LHCN-M2 (cell line): ENCODE measurements around the gene DCLRE1C. TPM values are rescaled to one million over a fixed set of nuclear protein-coding genes. Genes with fewer than 3 reads are reported as not detected.
"Not testable (repeated sequence)": the region's sequence is repeated elsewhere in the genome, so short reads cannot be mapped to it uniquely, and the experiment has no call there.

Source experiments
- DNase-seq: peaks from one replicate; pipeline ENCODE4 v3.0.0-alpha.2; 2012; ENCODE audit warnings: low read depth
- total RNA-seq: library from RNA; depleted of rRNA; stranded (reverse); fragments of >200 nt; gene quantifications from 2 replicates; pipeline ENCODE4 v1.2.3, GENCODE V29; 2014

DCLRE1C gene
- total RNA-seq, 1 experiment from 2014 or later: 11.5 TPM

DNA sequence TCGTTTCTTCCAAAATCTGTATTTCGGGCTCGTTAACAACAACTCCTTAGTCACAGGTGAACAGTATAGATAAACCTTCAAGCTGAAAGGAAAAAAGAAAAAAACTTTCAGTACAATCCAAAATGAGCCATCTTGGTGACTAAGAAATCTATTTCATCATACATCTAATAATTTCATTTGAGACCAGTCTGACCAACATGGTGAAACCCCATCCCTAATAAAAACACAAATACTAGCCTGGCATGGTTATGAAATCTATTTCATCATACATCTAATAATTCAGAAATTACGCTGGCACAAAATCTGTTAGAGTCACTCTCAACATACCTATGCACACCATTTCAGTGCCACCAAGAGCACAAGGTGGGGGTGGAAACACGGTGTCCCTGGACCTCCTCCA is 8.8 kb downstream of the DCLRE1C start:
- peak; percentile 37 for DNase-seq

DNA sequence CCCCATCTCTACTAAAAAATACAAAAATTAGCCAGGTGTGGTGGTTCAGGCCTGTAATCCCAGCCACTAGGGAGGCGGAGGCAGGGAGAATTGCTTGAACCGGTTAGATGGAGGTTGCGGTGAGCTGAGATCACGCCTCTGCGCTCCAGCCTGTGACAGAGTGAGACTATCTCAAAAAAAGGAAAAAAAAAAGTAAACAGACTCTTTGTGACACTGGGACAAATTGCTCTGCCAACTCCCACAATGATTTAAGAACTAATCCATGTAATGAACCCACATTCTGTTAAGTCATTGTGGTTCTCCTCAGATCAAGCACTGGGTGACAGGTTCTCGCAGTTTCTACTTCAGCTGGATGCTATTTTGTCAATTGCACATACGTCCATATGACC is 11.0 kb downstream of the DCLRE1C start:
- DNase-seq: not testable (repeated sequence)

DNA sequence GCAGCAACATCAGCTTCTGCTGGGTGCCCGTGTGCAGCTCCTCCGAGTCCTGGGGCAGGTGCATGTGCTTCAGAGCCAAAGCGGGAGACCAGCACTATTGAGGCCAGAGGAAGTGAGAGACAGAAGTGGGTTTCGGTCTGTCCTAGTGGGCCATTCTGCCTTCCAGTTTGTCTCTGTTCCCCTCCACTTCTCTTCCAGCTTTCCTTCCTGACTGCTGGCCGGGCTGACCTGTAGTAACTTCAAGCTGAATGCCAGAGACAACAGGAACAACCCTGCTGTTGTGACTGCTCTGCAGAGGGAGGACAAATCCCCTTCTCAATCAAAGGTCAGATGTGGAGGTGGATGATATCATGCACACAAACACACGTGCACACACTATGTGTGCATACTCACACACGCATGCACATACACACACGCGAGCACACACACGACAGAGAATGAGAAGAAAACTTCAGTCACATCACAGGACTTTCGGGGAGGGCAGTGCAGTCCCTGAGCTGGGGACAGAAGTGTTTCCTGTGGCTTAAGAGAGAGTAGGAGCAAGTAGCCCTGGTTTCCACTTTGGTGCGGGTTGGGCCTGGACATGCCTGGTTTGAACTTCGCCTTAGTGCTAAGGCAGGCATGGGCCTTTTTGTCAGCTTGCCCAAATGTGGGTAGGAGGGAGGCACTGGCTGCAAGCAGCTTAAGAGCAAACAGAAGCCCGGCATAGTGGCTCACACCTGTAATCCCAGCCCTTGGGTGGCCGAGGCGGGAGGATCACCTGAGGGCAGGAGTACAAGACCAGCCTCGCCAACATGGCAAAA is 11.5 kb downstream of the DCLRE1C start:
- DNase-seq: not testable (repeated sequence)

DNA sequence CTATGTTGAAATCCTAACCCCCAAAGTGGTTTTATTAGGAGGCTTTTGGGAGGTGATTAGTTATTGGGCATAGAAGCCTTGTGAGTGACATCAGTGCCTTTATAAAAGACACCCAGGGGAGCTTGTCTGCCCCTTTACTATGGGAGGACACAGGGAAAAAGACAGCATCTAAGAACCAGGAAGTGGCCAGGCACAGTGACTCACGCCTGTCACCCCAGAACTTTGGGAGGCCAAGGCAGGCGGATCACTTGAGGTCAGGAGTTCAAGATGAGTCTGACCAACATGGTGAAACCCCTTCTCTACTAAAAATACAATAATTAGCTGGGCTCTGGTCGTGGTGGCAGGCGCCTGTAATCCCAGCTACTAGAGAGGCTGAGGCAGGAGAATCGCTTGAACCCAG is 14.9 kb downstream of the DCLRE1C start:
- peak; percentile 64 for DNase-seq

DNA sequence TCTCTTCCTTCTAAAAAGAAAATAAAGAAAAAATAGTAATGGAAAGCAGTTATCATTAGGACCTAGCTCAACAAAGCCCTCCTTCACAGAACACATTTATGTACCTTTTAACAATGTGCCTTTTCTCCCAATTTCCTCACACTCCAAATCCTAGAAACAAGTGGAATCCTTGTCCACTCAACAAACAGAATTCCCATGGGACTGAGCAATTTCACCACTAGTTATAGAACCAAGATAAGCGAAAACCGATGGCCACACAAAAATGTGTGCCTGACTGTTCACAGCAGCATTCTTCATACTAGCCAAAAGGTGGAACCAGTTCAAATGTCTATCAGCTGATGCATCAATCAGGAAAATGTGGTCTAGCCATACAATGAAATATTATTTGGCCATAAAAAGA is 17.3 kb downstream of the DCLRE1C start:
- no peak for DNase-seq

DNA sequence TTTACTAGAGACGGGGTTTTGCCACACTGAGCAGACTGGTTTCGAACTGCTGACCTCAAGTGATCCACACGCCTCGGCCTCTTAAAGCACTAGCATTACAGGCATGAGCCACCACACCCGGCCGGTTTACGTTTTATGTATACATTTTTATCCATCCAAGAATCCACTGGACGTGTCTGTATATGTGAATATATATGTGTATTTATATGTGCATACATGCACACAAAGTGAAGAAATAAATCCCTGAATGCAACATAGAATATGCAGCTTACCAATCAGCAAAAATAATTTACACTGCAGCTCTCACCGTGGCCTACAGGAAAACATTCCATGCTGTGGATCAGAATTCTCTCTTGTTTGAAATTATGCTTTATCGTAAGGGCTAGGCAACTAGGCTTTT is 23.3 kb downstream of the DCLRE1C start:
- no peak for DNase-seq

DNA sequence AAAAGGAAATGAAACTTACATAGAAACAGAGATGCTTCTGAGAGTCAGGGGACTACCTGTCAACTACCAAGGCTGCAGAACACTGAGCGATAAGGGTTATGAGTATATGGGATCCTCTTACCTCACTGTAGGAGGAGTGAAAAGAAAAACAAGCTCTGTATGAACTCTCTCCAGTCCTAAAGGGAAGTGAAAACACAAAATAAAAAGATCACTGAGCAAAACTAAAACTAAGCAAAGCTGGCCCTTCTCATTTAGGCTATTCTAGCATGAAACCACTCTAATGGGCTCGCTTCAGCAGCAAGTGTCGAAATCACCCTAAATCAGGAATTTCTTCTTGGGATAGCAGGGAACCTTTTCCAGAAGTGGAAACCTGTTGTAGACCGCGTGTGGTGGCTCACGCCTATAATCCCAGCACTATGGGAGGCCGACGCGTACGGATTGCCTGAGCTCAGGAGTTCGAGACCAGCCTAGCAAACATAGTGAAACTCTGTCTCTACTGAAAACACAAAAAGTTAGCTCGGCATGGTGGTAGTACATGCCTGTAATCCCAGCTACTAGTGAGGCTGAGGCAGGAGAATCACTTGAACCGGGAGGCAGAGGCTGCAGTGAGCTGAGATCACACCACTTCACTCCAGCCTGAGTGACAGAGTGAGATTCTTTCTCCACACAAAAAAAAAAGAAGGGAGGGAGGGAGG is 27.0 kb downstream of the DCLRE1C start:
- DNase-seq: no peak

DNA sequence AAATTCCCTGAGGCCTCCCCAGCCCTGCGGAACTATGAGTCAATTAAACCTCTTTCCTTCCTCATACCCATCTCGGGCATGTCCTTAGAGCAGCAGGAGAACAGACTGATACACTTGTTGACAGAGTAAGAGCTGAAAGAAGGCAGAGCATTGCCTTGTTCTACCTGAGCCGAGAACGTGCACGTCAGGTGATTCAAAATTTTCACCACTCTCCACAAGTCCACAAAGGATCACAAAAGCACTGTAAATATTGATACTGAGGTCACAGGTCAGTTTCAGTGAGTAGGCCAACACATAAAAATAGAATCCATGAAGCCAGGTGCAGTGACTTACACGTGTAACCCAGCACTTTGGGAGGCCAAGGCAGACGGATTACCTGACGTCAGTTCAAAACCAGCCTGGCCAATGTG is 27.8 kb downstream of the DCLRE1C start:
- DNase-seq: no peak

DNA sequence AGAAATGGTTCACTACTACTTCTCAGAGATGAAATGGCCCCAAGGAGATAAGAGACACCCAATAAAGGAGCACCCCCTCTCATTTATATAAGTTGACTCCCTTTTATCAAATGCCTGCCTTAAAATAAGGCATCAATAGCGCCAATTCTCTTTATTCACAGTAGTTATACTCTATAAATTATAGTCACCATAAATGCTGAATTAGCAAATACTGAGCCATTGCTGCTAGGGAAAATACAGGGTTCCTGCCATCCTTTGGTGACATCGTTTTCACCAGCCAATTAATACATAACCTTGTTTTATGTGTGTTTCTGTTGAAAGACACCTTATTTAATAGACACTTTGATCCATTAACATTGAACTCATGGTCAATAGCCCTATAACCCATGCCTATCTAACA is 28.6 kb downstream of the DCLRE1C start:
- DNase-seq: no peak

DNA sequence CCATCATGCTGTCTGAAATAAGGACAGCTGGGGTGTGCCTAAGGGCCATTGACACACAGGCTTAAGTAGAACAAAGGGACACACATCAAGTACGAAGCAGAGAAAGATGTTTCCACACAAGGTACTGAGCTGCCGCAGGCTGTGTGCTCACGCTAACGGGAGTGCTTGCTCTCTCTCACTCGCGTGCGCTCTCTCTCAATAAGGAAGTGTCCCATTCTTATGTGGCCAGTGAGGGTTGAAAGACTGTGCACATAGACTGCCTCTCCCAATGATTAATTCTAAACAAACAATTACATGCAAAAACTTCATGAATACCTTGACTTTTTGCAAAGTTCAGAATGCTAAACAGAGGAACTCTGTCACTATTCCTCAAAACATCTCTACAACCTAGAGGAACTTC is 29.9 kb downstream of the DCLRE1C start:
- no peak for DNase-seq

DNA sequence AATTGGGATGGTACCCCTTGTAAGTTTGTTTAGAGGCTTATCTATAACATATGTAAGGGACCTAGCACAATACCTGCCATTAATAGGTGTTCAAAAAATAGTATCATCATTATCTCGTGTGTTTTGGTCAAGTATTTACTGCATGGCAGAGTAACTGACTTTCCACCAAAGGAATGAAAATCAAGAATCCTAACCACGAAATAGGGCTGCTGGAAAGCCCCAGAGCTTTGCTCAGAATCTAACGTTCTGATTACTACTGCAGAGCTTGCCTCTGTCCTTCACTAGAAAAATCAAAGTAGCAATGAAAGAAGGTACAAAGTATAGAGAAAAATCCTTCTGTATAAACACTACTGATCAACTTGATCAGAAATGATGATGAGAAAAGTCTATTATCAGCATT is 34.9 kb downstream of the DCLRE1C start:
- no peak for DNase-seq

DNA sequence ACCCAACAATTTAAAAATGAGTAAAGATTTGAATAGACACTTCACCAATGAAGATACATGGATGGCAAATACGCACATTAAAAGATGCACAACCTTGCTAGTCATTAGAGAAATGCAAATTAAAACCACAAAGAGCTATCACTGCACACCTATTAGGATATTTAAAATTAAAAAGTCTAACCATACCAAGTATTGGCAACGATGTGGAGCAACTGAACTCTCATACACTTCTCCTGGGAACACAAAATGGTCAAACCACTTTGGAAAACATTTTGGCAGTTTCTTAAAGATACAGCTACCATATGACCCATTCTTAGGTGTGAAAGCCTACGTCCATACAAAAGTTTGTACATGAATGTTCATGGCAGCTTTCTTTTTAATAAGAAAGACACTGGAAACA is 36.1 kb downstream of the DCLRE1C start:
- no peak for DNase-seq

DNA sequence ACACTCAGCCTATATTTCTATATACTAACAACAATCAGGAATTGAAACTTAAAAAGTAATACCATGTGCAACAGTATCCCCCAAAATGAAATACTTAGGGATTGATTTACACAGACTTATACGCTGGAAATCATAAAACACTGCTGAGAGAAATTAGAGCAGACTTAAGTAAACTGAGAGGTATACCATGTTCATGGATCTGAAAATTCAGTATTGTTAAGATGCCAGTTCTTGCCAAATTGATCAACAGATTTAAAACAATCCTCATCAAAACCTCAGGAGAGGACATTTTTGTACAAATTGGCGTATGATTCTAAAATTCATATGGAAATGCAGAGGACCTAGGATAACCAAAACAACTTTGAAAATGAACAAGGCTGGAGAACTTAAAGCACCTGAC is 37.3 kb downstream of the DCLRE1C start:
- no peak for DNase-seq

DNA sequence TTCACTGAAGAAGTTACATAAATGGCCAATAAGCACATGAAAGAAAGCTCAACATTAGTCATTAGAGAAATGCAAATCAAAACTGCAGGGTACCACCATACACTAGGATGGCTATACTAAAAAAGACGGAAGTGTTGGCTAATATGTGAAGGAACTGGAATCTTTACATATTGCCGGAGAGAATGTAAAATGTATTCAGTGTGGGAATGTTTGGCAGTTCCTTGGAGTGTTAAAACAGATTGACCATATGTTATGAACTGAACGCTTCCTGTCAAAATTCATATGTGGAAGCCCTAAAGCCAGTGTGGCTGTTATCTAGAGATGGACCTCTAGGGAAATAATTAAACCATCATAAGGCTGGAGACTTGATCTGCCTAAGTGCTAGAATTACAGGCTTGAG is 42.1 kb downstream of the DCLRE1C start:
- no peak for DNase-seq

DNA sequence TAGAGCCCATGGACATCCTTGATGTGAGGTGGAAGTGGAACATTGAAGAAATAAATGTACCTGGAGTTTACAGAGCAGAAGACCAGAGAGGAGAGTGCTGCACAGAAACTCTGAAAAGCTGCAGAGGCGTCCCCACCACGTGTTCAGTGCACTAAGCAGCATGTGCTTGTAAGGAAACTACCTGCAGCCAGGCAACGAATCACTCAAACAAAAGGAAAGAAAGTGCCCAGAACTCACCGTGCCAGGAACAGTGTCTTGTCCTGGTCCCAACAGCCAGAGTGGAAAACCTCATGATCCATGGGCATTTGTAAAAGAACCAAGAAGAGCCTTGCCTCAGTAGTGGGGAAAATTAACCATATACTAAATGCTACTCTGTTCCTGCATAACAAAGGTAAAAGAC is 42.9 kb downstream of the DCLRE1C start:
- DNase-seq: no peak

DNA sequence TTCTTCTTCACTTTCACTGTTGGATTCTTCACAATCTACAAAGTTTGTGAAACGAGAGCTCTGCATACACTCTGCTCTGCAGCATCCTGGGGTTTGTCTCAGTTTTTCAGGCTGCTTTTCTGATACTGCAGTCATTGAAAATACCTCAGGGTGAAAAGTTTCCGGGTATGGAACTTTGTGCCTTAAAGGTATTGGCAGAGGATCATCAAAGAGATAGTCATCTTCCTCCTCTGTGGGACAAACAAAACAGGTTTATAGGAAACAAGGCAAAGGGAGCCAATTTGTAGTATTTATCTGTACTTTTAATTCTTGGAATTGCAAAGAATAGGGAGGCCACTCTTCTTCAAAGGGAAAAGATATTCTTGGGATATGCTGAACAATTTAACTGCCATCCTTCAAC is 44.8 kb downstream of the DCLRE1C start:
- no peak for DNase-seq

DNA sequence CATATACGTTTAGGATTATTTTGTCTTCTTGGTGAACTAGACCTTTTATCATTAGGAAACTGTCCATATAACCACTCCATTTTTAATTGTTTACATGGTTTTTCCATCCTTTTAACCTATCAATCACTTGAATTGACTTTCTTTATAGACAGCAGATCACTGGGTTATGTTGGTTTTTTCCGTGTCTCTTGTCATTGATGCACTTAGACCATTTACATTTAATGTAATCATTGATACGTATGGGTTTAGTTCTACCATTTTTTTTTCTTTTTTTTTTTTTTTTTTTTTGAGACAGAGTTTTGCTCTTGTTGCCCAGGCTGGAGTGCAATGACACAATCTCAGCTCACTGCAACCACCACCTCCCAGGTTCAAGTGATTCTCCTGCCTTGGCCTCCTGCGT is 46.3 kb downstream of the DCLRE1C start:
- not testable (repeated sequence) for DNase-seq

DNA sequence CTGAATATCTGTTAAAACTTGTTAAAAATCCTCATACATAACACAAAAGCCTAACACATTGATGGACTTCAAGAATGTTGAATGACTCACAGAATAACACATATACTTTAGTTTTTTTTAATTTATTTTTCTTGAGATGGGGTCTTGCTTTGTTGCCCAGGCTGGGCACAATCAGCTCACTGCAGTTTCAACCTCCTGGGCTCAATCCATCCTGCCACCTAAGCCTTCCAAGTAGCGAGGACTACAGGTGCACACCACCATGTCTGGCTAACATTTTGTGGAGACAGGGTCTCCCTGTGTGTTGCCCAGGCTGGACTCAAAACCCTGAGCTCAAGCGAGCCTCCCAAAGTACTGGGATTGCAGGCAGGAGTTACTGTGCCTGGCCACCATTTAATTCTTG is 47.1 kb downstream of the DCLRE1C start:
- no peak for DNase-seq

DNA sequence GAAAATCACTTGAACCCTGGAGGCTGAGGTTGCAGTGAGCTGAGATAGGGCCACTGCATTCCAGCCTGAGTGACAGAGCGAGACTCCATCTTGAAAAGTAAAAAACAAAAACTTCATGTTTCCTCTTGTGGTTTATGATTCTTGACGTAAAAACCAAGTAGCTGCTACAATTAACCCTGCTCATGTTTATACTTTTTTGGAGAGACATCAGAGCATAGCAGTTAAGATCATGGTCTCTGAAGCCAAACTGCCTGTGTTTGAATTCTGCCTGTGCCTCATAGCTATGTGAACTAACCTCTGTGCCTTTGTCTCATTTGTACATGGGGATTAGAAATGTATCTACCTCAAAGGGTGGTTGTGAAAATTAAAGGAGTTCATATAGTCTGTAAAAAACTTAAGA is 48.0 kb downstream of the DCLRE1C start:
- no peak for DNase-seq

DNA sequence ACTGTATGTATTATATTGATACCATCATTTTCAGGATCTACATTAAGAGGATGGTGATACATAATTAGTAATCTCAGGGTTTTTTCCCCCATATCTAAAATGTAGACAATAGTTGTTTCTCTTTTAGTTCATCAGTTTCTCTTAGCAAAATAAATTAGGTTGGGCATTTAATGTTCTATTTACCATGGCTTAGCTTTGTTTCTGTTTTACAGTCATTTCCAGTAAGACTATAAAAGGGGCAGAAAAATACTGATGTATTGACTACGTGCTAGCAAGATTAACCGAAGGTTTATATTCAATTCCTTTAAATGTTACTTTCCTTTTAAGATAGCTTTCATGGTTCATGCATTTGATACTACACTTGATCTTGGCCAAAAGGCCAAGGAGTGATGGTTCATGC is 49.0 kb downstream of the DCLRE1C start:
- no peak for DNase-seq

DNA sequence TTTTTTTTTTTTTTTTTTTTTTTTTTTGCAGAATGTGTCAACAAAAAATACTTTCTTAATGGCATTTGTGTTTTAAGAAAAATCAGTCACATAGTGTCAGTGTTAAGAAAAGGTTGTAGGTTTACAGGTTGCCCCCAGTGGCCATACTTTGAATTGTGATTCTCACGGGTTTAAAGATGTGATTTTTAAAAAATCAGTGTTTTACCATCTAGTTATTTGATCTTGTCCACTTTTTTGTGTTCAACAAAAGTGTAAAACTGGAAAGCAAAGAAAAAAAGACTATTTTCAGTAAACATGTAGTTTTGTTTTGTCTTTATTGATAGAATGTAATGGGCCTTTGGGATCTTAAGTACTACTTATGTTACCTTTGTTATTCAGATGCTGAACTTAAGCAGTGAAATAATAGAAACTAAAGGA is 49.6 kb downstream of the DCLRE1C start:
- peak; percentile 45 for DNase-seq

DNA sequence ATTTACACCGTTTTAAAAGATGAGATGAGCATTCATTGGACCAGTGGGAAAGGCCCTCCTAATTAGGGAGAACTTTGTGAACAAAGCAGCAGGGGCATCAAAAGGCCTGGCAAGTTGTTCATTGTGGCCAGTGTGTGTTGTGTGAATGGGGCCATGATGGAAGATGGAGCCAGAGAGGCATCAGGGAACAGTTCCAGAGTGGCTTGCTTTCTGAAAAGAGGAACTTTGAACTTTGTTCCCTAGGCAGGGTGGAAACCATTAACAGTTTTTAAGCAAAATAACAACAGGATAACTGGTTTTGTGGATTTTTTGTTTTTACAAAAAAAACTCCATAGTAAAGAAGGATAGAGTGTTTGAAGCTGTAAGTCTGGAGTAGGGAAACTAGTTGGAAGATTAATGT is 62.7 kb downstream of the DCLRE1C start:
- no peak for DNase-seq

DNA sequence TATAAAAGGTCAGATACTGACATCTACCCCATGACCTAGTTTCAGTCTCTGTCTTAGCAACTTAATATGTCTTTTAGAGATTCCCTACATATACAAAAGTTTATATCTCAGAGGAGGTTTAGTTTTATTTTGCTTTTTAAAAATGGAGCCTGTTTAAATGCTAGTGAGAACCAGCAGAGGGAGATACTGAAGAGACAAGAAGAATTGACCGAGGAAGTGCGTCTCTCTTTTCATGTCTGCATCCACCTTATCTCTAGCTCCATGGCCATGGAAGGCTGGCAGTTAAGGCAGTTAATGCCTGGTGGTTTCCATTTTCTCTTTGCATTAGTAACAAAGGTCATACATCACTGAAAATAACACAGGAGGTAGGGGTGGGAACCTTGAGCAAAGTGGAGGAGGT is 64.6 kb downstream of the DCLRE1C start:
- no peak for DNase-seq
